ENCODE results near the gene MYB.
A peak's percentile ranks its signal among the peaks of the same experiment; 100 is the strongest.

Gene MYB

GRCh38 chr6:135229996-135230395 lies 48.9 kb downstream of the MYB start:
- H2AFZ ChIP-seq (ENCODE audit: low read length) = no peak overlapping the region
- no peak overlapping the region for H3K4me3 ChIP-seq (ENCODE audit: low read length)
- no peak overlapping the region for H3K27ac ChIP-seq (ENCODE audit: low read length)
- H3K9me2 ChIP-seq (replicated peaks; ENCODE audit: insufficient read depth, low read length) = no peaks in the 10 kb centered on the region
- H3K9me3 ChIP-seq (replicated peaks; ENCODE audit: insufficient read depth, low read length) = no peaks in the 10 kb centered on the region
- no peaks in the 10 kb centered on the region for H3K27me3 ChIP-seq (replicated peaks; ENCODE audit: insufficient read depth, low read length)
- H3K4me2 ChIP-seq (ENCODE audit: low read depth, low read length) = no peak overlapping the region
- H3K79me2 ChIP-seq (ENCODE audit: low read length) = no peaks in the 10 kb centered on the region
- H3K36me3 ChIP-seq (replicated peaks; ENCODE audit: insufficient read depth, low read length) = no peaks in the 10 kb centered on the region
- H3K4me1 ChIP-seq (ENCODE audit: low read length) = peaks cover 54% of the 10 kb centered on the region
- TF ChIP-seq EZH2phosphoT487 (IDR thresholded peaks at IDR 0.05; ENCODE audit: low read length) (no peak), CTCF (IDR thresholded peaks at IDR 0.05; ENCODE audit: low read length) (no peak), EZH2 (optimal IDR thresholded peaks at IDR 0.05; ENCODE audit: low read depth, low read length) (no peak)
- no peak overlapping the region for H3K9ac ChIP-seq (ENCODE audit: low read length)
- no peak for DNase-seq
- H4K20me1 ChIP-seq (ENCODE audit: insufficient read depth, low read length) = no peaks in the 10 kb centered on the region
- peaks cover 44% of the 10 kb centered on the region for H3F3A ChIP-seq (ENCODE audit: insufficient read depth, low read length)

GRCh38 chr6:135230711-135231468 lies 49.8 kb downstream of the MYB start:
- Histone ChIP-seq H2AFZ (ENCODE audit: low read length) (no peak overlapping the region), H3K4me3 (ENCODE audit: low read length) (no peak overlapping the region), H3K4me2 (ENCODE audit: low read depth, low read length) (no peak overlapping the region), H3K79me2 (ENCODE audit: low read length) (no peaks in the 10 kb centered on the region), H3K27me3 (replicated peaks; ENCODE audit: insufficient read depth, low read length) (no peaks in the 10 kb centered on the region), H3K36me3 (replicated peaks; ENCODE audit: insufficient read depth, low read length) (no peaks in the 10 kb centered on the region), H3K4me1 (ENCODE audit: low read length) (peaks cover 47% of the 10 kb centered on the region), H3F3A (ENCODE audit: insufficient read depth, low read length) (peaks cover 39% of the 10 kb centered on the region), H3K27ac (ENCODE audit: low read length) (peak overlapping the region; percentile 6; the same call in 1 of the 2 replicates), H4K20me1 (ENCODE audit: insufficient read depth, low read length) (no peaks in the 10 kb centered on the region), H3K9me3 (replicated peaks; ENCODE audit: insufficient read depth, low read length) (no peaks in the 10 kb centered on the region), H3K9me2 (replicated peaks; ENCODE audit: insufficient read depth, low read length) (no peaks in the 10 kb centered on the region), H3K9ac (ENCODE audit: low read length) (no peak overlapping the region)
- TF ChIP-seq EZH2 (optimal IDR thresholded peaks at IDR 0.05; ENCODE audit: low read depth, low read length) (no peak), CTCF (IDR thresholded peaks at IDR 0.05; ENCODE audit: low read length) (no peak), EZH2phosphoT487 (IDR thresholded peaks at IDR 0.05; ENCODE audit: low read length) (no peak)
- DNase-seq = no peak

GRCh38 chr6:135231469-135231844 lies 50.3 kb downstream of the MYB start:
- H3F3A ChIP-seq (ENCODE audit: insufficient read depth, low read length) = peaks cover 33% of the 10 kb centered on the region
- no peak overlapping the region for H3K9ac ChIP-seq (ENCODE audit: low read length)
- H3K79me2 ChIP-seq (ENCODE audit: low read length) = no peaks in the 10 kb centered on the region
- peaks cover 42% of the 10 kb centered on the region for H3K4me1 ChIP-seq (ENCODE audit: low read length)
- no peaks in the 10 kb centered on the region for H4K20me1 ChIP-seq (ENCODE audit: insufficient read depth, low read length)
- H2AFZ ChIP-seq (ENCODE audit: low read length) = no peak overlapping the region
- peak; percentile 45 for DNase-seq
- no peak overlapping the region for H3K4me2 ChIP-seq (ENCODE audit: low read depth, low read length)
- no peaks in the 10 kb centered on the region for H3K9me2 ChIP-seq (replicated peaks; ENCODE audit: insufficient read depth, low read length)
- peak overlapping the region; percentile 6; the same call in 1 of the 2 replicates for H3K27ac ChIP-seq (ENCODE audit: low read length)
- H3K9me3 ChIP-seq (replicated peaks; ENCODE audit: insufficient read depth, low read length) = no peaks in the 10 kb centered on the region
- H3K36me3 ChIP-seq (replicated peaks; ENCODE audit: insufficient read depth, low read length) = no peaks in the 10 kb centered on the region
- no peak overlapping the region for H3K4me3 ChIP-seq (ENCODE audit: low read length)
- H3K27me3 ChIP-seq (replicated peaks; ENCODE audit: insufficient read depth, low read length) = no peaks in the 10 kb centered on the region
- TF ChIP-seq CTCF (IDR thresholded peaks at IDR 0.05; ENCODE audit: low read length) (no peak), EZH2phosphoT487 (IDR thresholded peaks at IDR 0.05; ENCODE audit: low read length) (no peak)
